Suprapubic skin (tissue), 4 donors: ENCODE measurements around the gene RNF121. TPM values are rescaled to one million over a fixed set of nuclear protein-coding genes. Genes with fewer than 3 reads are reported as not detected.
A peak's percentile ranks its signal among the peaks of the same experiment; 100 is the strongest.

Experiments
- DNase-seq, 2 donors: peaks; one replicate each; pipeline ENCODE4 v3.0.0-alpha.2; 2019; ENCODE audit warnings: low spot score in 2 of 2
- H3K27ac ChIP-seq: fragments of 200-600 bp; sonication (generic); one replicate; pipeline ENCODE4 v1.5.1; 2019
- H3K27me3 ChIP-seq: fragments of 200-600 bp; sonication (generic); one replicate; pipeline ENCODE4 v1.5.1; 2019
- H3K36me3 ChIP-seq: fragments of 200-600 bp; sonication (generic); one replicate; pipeline ENCODE4 v1.5.1; 2019
- H3K4me1 ChIP-seq: fragments of 200-600 bp; sonication (generic); one replicate; pipeline ENCODE4 v1.5.1; 2019
- H3K4me3 ChIP-seq: fragments of 200-600 bp; sonication (generic); one replicate; pipeline ENCODE4 v1.5.1; 2019; ENCODE audit warnings: mild to moderate bottlenecking
- H3K9me3 ChIP-seq: fragments of 200-600 bp; sonication (generic); one replicate; pipeline ENCODE4 v1.5.1; 2019
- CTCF ChIP-seq, 2 donors: fragments of 200-600 bp in 1 of 2; fragments of 450-650 bp in 1 of 2; sonication (generic) in 1 of 2; IDR thresholded peaks; one replicate each; pipeline ENCODE4 v1.5.1; 2016 to 2019; ENCODE audit warnings: antibody characterized with exemption in 2 of 2, mild to moderate bottlenecking in 1 of 2, moderate library complexity in 1 of 2
- EP300 ChIP-seq: sonication (generic); formaldehyde crosslinking; IDR thresholded peaks from one replicate; pipeline ENCODE4 v1.6.1; 2017; ENCODE audit warnings: antibody characterized with exemption
- POLR2A ChIP-seq, 2 donors: fragments of 450-650 bp; IDR thresholded peaks; one replicate each; pipeline ENCODE4 v1.6.1; 2017; ENCODE audit warnings: antibody characterized with exemption in 2 of 2, mild to moderate bottlenecking in 2 of 2, moderate library complexity in 2 of 2
- POLR2AphosphoS5 ChIP-seq, 3 donors: sonication (generic); formaldehyde crosslinking; IDR thresholded peaks; one replicate each; pipeline ENCODE4 v1.6.1; 2017; ENCODE audit warnings: antibody characterized with exemption in 3 of 3
- WGBS: methylation state at CpG from one replicate; pipeline ENCODE4 v1.1.5; 2018; 5-methylcytosine and 5-hydroxymethylcytosine counted together
- total RNA-seq, 4 donors: library from RNA; depleted of rRNA; stranded (reverse); fragments of >200 nt; gene quantifications; one replicate each; pipeline ENCODE4 v1.1.0, GENCODE V29; 2016

RNF121 gene
- total RNA-seq, 4 donors from 2014 or later = 19.6 to 36.0 (median 26.3) TPM

GRCh38 chr11:71998061-71998460 is 69.2 kb downstream of the RNF121 start:
- H3K9me3 ChIP-seq = no peaks in the 10 kb centered on the region
- 97% methylated on average over 2 of the region's 2 CpGs for WGBS
- DNase-seq = no peak
- H3K27me3 ChIP-seq = no peaks in the 10 kb centered on the region
- H3K27ac ChIP-seq = no peak overlapping the region
- H3K36me3 ChIP-seq = peaks cover 33% of the 10 kb centered on the region
- no peak overlapping the region for H3K4me3 ChIP-seq
- TF ChIP-seq POLR2A (IDR thresholded peaks at IDR 0.05) (no peak), CTCF (IDR thresholded peaks at IDR 0.05) (no peak), EP300 (no peak), POLR2AphosphoS5 (IDR thresholded peaks at IDR 0.05) (no peak)
- peaks cover 20% of the 10 kb centered on the region for H3K4me1 ChIP-seq

- H3K4me1 ChIP-seq = peaks cover 20% of the 10 kb centered on the region
- no peaks in the 10 kb centered on the region for H3K27me3 ChIP-seq
- WGBS = 76% methylated on average over 11 of the region's 11 CpGs
- H3K36me3 ChIP-seq = peaks cover 40% of the 10 kb centered on the region
- peak within 1 kb of the TSS; percentile 53 for H3K27ac ChIP-seq
- H3K4me3 ChIP-seq = peak within 1 kb of the TSS; percentile 34
- peak in 1 of 2 donors; percentile 61 for DNase-seq
- TF ChIP-seq POLR2AphosphoS5 (IDR thresholded peaks at IDR 0.05) (no peak), EP300 (no peak), POLR2A (IDR thresholded peaks at IDR 0.05) (no peak)
- no peaks in the 10 kb centered on the region for H3K9me3 ChIP-seq
Measured at GRCh38 chr11:71998649-71999310, 69.9 kb downstream of the RNF121 start, which contains the start of gene IL18BP. Gene IL18BP (plus strand): TSS chr11:71998909. CDS start chr11:71999985, 1,076 bp downstream.

GRCh38 chr11:71999362-71999761 is 70.5 kb downstream of the RNF121 start:
- Histone ChIP-seq H3K27me3 (no peaks in the 10 kb centered on the region), H3K4me1 (peaks cover 20% of the 10 kb centered on the region), H3K36me3 (peaks cover 46% of the 10 kb centered on the region), H3K9me3 (no peaks in the 10 kb centered on the region), H3K4me3 (peak overlapping the region; percentile 34), H3K27ac (peak overlapping the region; percentile 53)
- no peak for DNase-seq
- TF ChIP-seq POLR2AphosphoS5 (IDR thresholded peaks at IDR 0.05) = no peak
- TF ChIP-seq CTCF (IDR thresholded peaks at IDR 0.05) = no peak
- TF ChIP-seq EP300 = no peak
- no peak for TF ChIP-seq POLR2A (IDR thresholded peaks at IDR 0.05)
- 38% methylated on average over 2 of the region's 2 CpGs for WGBS

GRCh38 chr11:71999798-72000197 is 71.0 kb downstream of the RNF121 start:
- H3K4me1 ChIP-seq = peaks cover 20% of the 10 kb centered on the region
- no peak for DNase-seq
- H3K27ac ChIP-seq = no peak overlapping the region
- 62% methylated on average over 8 of the region's 8 CpGs for WGBS
- H3K9me3 ChIP-seq = no peaks in the 10 kb centered on the region
- peaks cover 51% of the 10 kb centered on the region for H3K36me3 ChIP-seq
- peak overlapping the region; percentile 34 for H3K4me3 ChIP-seq
- TF ChIP-seq POLR2AphosphoS5 (IDR thresholded peaks at IDR 0.05) = no peak
- no peak for TF ChIP-seq POLR2A (IDR thresholded peaks at IDR 0.05)
- no peak for TF ChIP-seq CTCF (IDR thresholded peaks at IDR 0.05)
- no peak for TF ChIP-seq EP300
- no peaks in the 10 kb centered on the region for H3K27me3 ChIP-seq

- H3K36me3 ChIP-seq = peaks cover 56% of the 10 kb centered on the region
- TF ChIP-seq CTCF (IDR thresholded peaks at IDR 0.05) (no peak), POLR2AphosphoS5 (IDR thresholded peaks at IDR 0.05) (no peak), EP300 (no peak), POLR2A (IDR thresholded peaks at IDR 0.05) (no peak)
- no peaks in the 10 kb centered on the region for H3K27me3 ChIP-seq
- no peak for DNase-seq
- no peaks in the 10 kb centered on the region for H3K9me3 ChIP-seq
- WGBS = 78% methylated on average over 10 of the region's 10 CpGs
- no peak overlapping the region for H3K4me3 ChIP-seq
- no peak overlapping the region for H3K27ac ChIP-seq
- peaks cover 20% of the 10 kb centered on the region for H3K4me1 ChIP-seq
Measured at GRCh38 chr11:72000202-72000867, 71.5 kb downstream of the RNF121 start.
